Spleen (tissue), 7 donors: ENCODE measurements around the gene FAHD1.

Experiments
- POLR2AphosphoS5 ChIP-seq, 3 donors: sonication (generic); formaldehyde crosslinking; IDR thresholded peaks; one replicate each; pipeline ENCODE4 v1.5.1; 2017; ENCODE audit warnings: antibody characterized with exemption in 3 of 3
- TF ChIP-seq, protein P1 (sequence below), 11 experiments: fragments of 200-600 bp in 7 of 11; fragments of 450-650 bp in 4 of 11; sonication (generic) in 4 of 11; IDR thresholded peaks in 8 of 11; conservative IDR thresholded peaks in 3 of 11; 1 replicate in 7 of 11; 2 replicates in 4 of 11; pipeline versions ENCODE4 v1.4.0 to v1.8.0; 2016 to 2021; ENCODE audit warnings: antibody characterized with exemption in 11 of 11, inconsistent platforms in 4 of 11, mild to moderate bottlenecking in 1 of 11
- donor health status: DM: no; HTN: no; CAD: no; lungs with moderate emphysema.
- donor health status: DM: no; HTN: no; CAD: no.
- donor health status: DM: no; HTN: no; CAD: no.

DNA sequence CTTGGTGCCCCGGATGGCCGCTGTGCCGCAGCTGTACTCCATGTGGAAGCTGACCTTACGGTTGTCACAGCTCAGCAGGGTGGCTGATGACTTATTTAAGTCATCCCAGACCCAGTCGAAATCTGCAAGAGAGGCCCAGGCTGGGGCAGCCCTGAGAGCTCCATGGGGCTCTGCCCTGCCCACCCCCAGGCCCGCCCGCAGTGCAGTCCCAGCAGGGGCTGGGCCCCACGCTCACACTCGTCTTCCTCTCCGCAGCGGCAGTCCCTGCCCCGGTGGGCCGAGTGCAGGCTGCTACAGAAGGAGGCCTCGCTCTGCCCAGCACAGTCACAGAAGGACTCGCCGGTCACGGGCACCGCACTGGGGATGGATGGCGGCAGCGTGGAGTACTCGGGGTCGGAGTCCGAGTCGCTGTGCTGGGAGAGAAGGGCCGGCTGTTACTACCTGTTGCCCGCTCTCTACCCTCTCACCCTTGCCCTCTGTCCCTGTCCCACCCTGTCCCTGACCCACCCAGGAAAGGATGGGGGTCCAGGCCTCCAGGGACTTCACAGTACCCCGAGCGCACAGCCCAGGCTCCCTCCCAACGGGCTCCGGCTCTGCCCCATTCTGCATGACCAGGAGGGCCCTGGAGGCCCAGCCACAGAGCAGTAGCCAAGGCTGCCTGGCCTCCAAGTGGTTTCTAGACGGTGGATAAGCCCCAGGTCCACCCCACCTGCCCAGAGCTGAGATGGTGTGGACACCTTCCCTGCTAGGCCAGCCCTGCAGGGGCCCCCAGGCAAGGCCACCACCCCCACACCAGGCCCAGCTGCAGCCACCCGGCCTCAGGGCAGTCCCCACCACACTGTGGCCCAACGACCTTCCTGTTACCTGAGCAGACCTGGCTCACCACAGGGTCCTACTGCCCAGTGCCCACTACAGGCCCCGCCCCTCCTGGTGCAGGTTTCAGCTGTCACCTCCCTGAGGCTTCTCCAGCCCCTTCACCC, 48.5 kb upstream of the FAHD1 start:
- TF ChIP-seq POLR2AphosphoS5 (IDR thresholded peaks at IDR 0.05): peak; percentile 5 to 53 (median 28)
- TF ChIP-seq, protein P1, sequence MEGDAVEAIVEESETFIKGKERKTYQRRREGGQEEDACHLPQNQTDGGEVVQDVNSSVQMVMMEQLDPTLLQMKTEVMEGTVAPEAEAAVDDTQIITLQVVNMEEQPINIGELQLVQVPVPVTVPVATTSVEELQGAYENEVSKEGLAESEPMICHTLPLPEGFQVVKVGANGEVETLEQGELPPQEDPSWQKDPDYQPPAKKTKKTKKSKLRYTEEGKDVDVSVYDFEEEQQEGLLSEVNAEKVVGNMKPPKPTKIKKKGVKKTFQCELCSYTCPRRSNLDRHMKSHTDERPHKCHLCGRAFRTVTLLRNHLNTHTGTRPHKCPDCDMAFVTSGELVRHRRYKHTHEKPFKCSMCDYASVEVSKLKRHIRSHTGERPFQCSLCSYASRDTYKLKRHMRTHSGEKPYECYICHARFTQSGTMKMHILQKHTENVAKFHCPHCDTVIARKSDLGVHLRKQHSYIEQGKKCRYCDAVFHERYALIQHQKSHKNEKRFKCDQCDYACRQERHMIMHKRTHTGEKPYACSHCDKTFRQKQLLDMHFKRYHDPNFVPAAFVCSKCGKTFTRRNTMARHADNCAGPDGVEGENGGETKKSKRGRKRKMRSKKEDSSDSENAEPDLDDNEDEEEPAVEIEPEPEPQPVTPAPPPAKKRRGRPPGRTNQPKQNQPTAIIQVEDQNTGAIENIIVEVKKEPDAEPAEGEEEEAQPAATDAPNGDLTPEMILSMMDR (IDR thresholded peaks at IDR 0.05 in 8 of 11, conservative IDR thresholded peaks at IDR 0.05 in 3 of 11): no peak
